Measurements from ENCODE around the gene TTC29. TPM values are rescaled to one million over a fixed set of nuclear protein-coding genes. Genes with fewer than 3 reads are reported as not detected.
A peak's percentile ranks its signal among the peaks of the same experiment; 100 is the strongest.
"Not testable (repeated sequence)": the region's sequence is repeated elsewhere in the genome, so short reads cannot be mapped to it uniquely, and the experiment has no call there.

The TTC29 gene
- total and polyA plus RNA-seq, 9 donors = 0.09 to 0.21 (median 0.19) TPM; not detected in 5

GRCh38 chr4:146833530-146833929 lies 112.1 kb downstream of the TTC29 start:
- H3K4me3 ChIP-seq (ENCODE audit: low read length) = no peak overlapping the region
- no peaks in the 10 kb centered on the region for H3K27me3 ChIP-seq (ENCODE audit: control insufficient read depth, insufficient read depth, low read length)
- H3K9me3 ChIP-seq (replicated peaks; ENCODE audit: control insufficient read depth, low read depth, low read length) = no peaks in the 10 kb centered on the region
- H3K27ac ChIP-seq (ENCODE audit: low read length) = no peak overlapping the region
- DNase-seq = peak; percentile 20
- H3K4me1 ChIP-seq (ENCODE audit: control insufficient read depth, insufficient read depth, low read length) = no peaks in the 10 kb centered on the region
- H3K36me3 ChIP-seq (ENCODE audit: control insufficient read depth, insufficient read depth, low read length) = no peaks in the 10 kb centered on the region
- no CpG with 5 or more reads among the region's 3 CpGs for WGBS (ENCODE audit: insufficient coverage)

- not testable (repeated sequence) for H3K27me3 ChIP-seq (ENCODE audit: control insufficient read depth, insufficient read depth, low read length); H3K4me1 ChIP-seq (ENCODE audit: control insufficient read depth, insufficient read depth, low read length); H3K9me3 ChIP-seq (replicated peaks; ENCODE audit: control insufficient read depth, low read depth, low read length); H3K4me3 ChIP-seq (ENCODE audit: low read length); H3K27ac ChIP-seq (ENCODE audit: low read length); H3K36me3 ChIP-seq (ENCODE audit: control insufficient read depth, insufficient read depth, low read length); DNase-seq
- no CpG with 5 or more reads among the region's 1 CpG for WGBS (ENCODE audit: insufficient coverage)
Observed at GRCh38 chr4:146822980-146823379, 122.7 kb downstream of the TTC29 start.

- no peaks in the 10 kb centered on the region for H3K27me3 ChIP-seq (ENCODE audit: control insufficient read depth, insufficient read depth, low read length)
- no peak overlapping the region for H3K27ac ChIP-seq (ENCODE audit: low read length)
- H3K4me1 ChIP-seq (ENCODE audit: control insufficient read depth, insufficient read depth, low read length) = no peaks in the 10 kb centered on the region
- no peaks in the 10 kb centered on the region for H3K9me3 ChIP-seq (replicated peaks; ENCODE audit: control insufficient read depth, low read depth, low read length)
- no peak overlapping the region for H3K4me3 ChIP-seq (ENCODE audit: low read length)
- 73% methylated on average over 2 of the region's 5 CpGs for WGBS (ENCODE audit: insufficient coverage)
- H3K36me3 ChIP-seq (ENCODE audit: control insufficient read depth, insufficient read depth, low read length) = no peaks in the 10 kb centered on the region
- peak; percentile 16 for DNase-seq
Observed at GRCh38 chr4:146814750-146815149, 130.9 kb downstream of the TTC29 start.

GRCh38 chr4:146795711-146796110 lies 150.0 kb downstream of the TTC29 start:
- peak; percentile 30 for DNase-seq
- no peaks in the 10 kb centered on the region for H3K9me3 ChIP-seq (replicated peaks; ENCODE audit: control insufficient read depth, low read depth, low read length)
- no peaks in the 10 kb centered on the region for H3K36me3 ChIP-seq (ENCODE audit: control insufficient read depth, insufficient read depth, low read length)
- H3K4me3 ChIP-seq (ENCODE audit: low read length) = no peak overlapping the region
- H3K27ac ChIP-seq (ENCODE audit: low read length) = no peak overlapping the region
- WGBS (ENCODE audit: insufficient coverage) = no CpG with 5 or more reads among the region's 2 CpGs
- no peaks in the 10 kb centered on the region for H3K27me3 ChIP-seq (ENCODE audit: control insufficient read depth, insufficient read depth, low read length)
- H3K4me1 ChIP-seq (ENCODE audit: control insufficient read depth, insufficient read depth, low read length) = no peaks in the 10 kb centered on the region

GRCh38 chr4:146793727-146794126 lies 151.9 kb downstream of the TTC29 start:
- no peaks in the 10 kb centered on the region for H3K27me3 ChIP-seq (ENCODE audit: control insufficient read depth, insufficient read depth, low read length)
- no peak for DNase-seq
- no peak overlapping the region for H3K27ac ChIP-seq (ENCODE audit: low read length)
- H3K4me1 ChIP-seq (ENCODE audit: control insufficient read depth, insufficient read depth, low read length) = no peaks in the 10 kb centered on the region
- no peaks in the 10 kb centered on the region for H3K9me3 ChIP-seq (replicated peaks; ENCODE audit: control insufficient read depth, low read depth, low read length)
- H3K4me3 ChIP-seq (ENCODE audit: low read length) = no peak overlapping the region
- H3K36me3 ChIP-seq (ENCODE audit: control insufficient read depth, insufficient read depth, low read length) = no peaks in the 10 kb centered on the region

GRCh38 chr4:146791439-146791838 lies 154.2 kb downstream of the TTC29 start:
- Histone ChIP-seq H3K27ac (ENCODE audit: low read length) (no peak overlapping the region), H3K36me3 (ENCODE audit: control insufficient read depth, insufficient read depth, low read length) (no peaks in the 10 kb centered on the region), H3K4me1 (ENCODE audit: control insufficient read depth, insufficient read depth, low read length) (no peaks in the 10 kb centered on the region), H3K27me3 (ENCODE audit: control insufficient read depth, insufficient read depth, low read length) (no peaks in the 10 kb centered on the region), H3K4me3 (ENCODE audit: low read length) (no peak overlapping the region), H3K9me3 (replicated peaks; ENCODE audit: control insufficient read depth, low read depth, low read length) (no peaks in the 10 kb centered on the region)
- DNase-seq = no peak
- no CpG with 5 or more reads among the region's 1 CpG for WGBS (ENCODE audit: insufficient coverage)

- DNase-seq = no peak
- no peak overlapping the region for H3K4me3 ChIP-seq (ENCODE audit: low read length)
Observed at GRCh38 chr4:146790515-146790914, 155.1 kb downstream of the TTC29 start.

GRCh38 chr4:146787731-146788130 lies 157.9 kb downstream of the TTC29 start:
- H3K27me3 ChIP-seq (ENCODE audit: control insufficient read depth, insufficient read depth, low read length) = no peaks in the 10 kb centered on the region
- H3K27ac ChIP-seq (ENCODE audit: low read length) = no peak overlapping the region
- no peaks in the 10 kb centered on the region for H3K4me1 ChIP-seq (ENCODE audit: control insufficient read depth, insufficient read depth, low read length)
- no peak overlapping the region for H3K4me3 ChIP-seq (ENCODE audit: low read length)
- H3K9me3 ChIP-seq (replicated peaks; ENCODE audit: control insufficient read depth, low read depth, low read length) = no peaks in the 10 kb centered on the region
- 7% methylated on average over 2 of the region's 3 CpGs for WGBS (ENCODE audit: insufficient coverage)
- DNase-seq = no peak
- no peaks in the 10 kb centered on the region for H3K36me3 ChIP-seq (ENCODE audit: control insufficient read depth, insufficient read depth, low read length)

More at GRCh38 chr4:146790515-146790914, 155.1 kb downstream of the TTC29 start:
- no peaks in the 10 kb centered on the region for H3K4me1 ChIP-seq (ENCODE audit: control insufficient read depth, insufficient read depth, low read length)
- no peaks in the 10 kb centered on the region for H3K36me3 ChIP-seq (ENCODE audit: control insufficient read depth, insufficient read depth, low read length)
- no peaks in the 10 kb centered on the region for H3K9me3 ChIP-seq (replicated peaks; ENCODE audit: control insufficient read depth, low read depth, low read length)
- no peaks in the 10 kb centered on the region for H3K27me3 ChIP-seq (ENCODE audit: control insufficient read depth, insufficient read depth, low read length)
- H3K27ac ChIP-seq (ENCODE audit: low read length) = no peak overlapping the region

- no peaks in the 10 kb centered on the region for H3K9me3 ChIP-seq (replicated peaks; ENCODE audit: control insufficient read depth, low read depth, low read length)
- no peaks in the 10 kb centered on the region for H3K4me1 ChIP-seq (ENCODE audit: control insufficient read depth, insufficient read depth, low read length)
- H3K36me3 ChIP-seq (ENCODE audit: control insufficient read depth, insufficient read depth, low read length) = no peaks in the 10 kb centered on the region
- no peak overlapping the region for H3K4me3 ChIP-seq (ENCODE audit: low read length)
- DNase-seq = no peak
- 94% methylated on average over 7 of the region's 8 CpGs for WGBS (ENCODE audit: insufficient coverage)
- no peaks in the 10 kb centered on the region for H3K27me3 ChIP-seq (ENCODE audit: control insufficient read depth, insufficient read depth, low read length)
- H3K27ac ChIP-seq (ENCODE audit: low read length) = no peak overlapping the region
Observed at GRCh38 chr4:146776691-146777090, 169.0 kb downstream of the TTC29 start.

GRCh38 chr4:146763560-146763959 lies 182.1 kb downstream of the TTC29 start:
- Histone ChIP-seq H3K4me3 (ENCODE audit: low read length) (no peak overlapping the region), H3K27ac (ENCODE audit: low read length) (no peak overlapping the region), H3K27me3 (ENCODE audit: control insufficient read depth, insufficient read depth, low read length) (no peaks in the 10 kb centered on the region), H3K4me1 (ENCODE audit: control insufficient read depth, insufficient read depth, low read length) (no peaks in the 10 kb centered on the region), H3K9me3 (replicated peaks; ENCODE audit: control insufficient read depth, low read depth, low read length) (no peaks in the 10 kb centered on the region), H3K36me3 (ENCODE audit: control insufficient read depth, insufficient read depth, low read length) (no peaks in the 10 kb centered on the region)
- WGBS (ENCODE audit: insufficient coverage) = no CpG with 5 or more reads among the region's 2 CpGs
- no peak for DNase-seq

GRCh38 chr4:146762016-146762415 lies 183.6 kb downstream of the TTC29 start:
- no peaks in the 10 kb centered on the region for H3K36me3 ChIP-seq (ENCODE audit: control insufficient read depth, insufficient read depth, low read length)
- no peak overlapping the region for H3K4me3 ChIP-seq (ENCODE audit: low read length)
- no CpG with 5 or more reads among the region's 2 CpGs for WGBS (ENCODE audit: insufficient coverage)
- H3K27ac ChIP-seq (ENCODE audit: low read length) = no peak overlapping the region
- H3K4me1 ChIP-seq (ENCODE audit: control insufficient read depth, insufficient read depth, low read length) = no peaks in the 10 kb centered on the region
- DNase-seq = peak; percentile 70
- H3K9me3 ChIP-seq (replicated peaks; ENCODE audit: control insufficient read depth, low read depth, low read length) = no peaks in the 10 kb centered on the region
- H3K27me3 ChIP-seq (ENCODE audit: control insufficient read depth, insufficient read depth, low read length) = no peaks in the 10 kb centered on the region

Measured in muscle of leg (tissue), 11 donors.